GF-D8 (cell line): Measurements from ENCODE around the gene CPNE7.
"Not testable (repeated sequence)": the region's sequence is repeated elsewhere in the genome, so short reads cannot be mapped to it uniquely, and the experiment has no call there.

Source experiments
- DNase-seq: peaks from one replicate; lab custom pipeline; 2025; lab: John Stamatoyannopoulos, UW

The CPNE7 gene

DNA sequence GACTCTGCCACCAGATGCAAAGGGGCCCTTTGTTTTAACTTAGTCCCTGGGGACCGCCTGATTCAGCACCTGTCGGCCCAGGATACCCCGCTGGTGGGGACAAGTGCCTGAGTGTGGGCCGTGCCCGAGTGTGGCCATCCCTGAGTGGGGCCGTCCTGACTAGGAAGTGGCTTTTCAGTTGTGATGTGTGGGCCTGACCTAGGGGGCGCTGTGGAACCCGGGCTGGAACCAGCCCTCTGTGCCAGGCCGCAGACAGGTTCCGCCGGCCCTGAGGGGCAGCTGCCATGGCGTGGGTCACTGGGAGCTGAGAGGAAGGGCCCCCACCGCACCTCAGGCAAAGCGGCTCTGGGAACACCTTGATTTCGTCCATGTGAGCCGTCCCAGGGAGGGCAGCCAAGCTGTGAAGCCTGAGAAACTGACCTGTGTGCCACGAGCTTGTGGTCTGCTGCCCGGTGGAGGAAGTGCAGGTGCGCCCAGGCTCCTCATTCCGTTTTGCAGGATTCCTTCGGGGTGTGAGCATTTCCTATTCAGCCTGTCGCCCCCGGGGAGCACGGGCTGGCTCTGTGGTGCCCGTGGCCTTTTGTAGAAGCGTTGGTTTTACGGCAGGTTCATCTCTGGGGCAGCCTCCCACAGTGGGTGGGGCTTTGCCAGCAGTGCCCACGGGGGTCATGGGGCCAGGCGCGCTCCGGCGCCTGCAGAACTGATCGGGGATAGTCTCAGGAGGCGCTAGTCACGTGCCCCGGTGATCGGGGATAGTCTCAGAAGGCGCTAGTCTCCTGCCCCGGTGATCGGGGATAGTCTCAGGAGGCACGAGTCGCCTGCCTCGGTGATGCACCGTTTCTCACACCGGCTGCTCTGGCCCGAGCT is 9.8 kb upstream of the CPNE7 start:
- DNase-seq = peak; percentile 26

DNA sequence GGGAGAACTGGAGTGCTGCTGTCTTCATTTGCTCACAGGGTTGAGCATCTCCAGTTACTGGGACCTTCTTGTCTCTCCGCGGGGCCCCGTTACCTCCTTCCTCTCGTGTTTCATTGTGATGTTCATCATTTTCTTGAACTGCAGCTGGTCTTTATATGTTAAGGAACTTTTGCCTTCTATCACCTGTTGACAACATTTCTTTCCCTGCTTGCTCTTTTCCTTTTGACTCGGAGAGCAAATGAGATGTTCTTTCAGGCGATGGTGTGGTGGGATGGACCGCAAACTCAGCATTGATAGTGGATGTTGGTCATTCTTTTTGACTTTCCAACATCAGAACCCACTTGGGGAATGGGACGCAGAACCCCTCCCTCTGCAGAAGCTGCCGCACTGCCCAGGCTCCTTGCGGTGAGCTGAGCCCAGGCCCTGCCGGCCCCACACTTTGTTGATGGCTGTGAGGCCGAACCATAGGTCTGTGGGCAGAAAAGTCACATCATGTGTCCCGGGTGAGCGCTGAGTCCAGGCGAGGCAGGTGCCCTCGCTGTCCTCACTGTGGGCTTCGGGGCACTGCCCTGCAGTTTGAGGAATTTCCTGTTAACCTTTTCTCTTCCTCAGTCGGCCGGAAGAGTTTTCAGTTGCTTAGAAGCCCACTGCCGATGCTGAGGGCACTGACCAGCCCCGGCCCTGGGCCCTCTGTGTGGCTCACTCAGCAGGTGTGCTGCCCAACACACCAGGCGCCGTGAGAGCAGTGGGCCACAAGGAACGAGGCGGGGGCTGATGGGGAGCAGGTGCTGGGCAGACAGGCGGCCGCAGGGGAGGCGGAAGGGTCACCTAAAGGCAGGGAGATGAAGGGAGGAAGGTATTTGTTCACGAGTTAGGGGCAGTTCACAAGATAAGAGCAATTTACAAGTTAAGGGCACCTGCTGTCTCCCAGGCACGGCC is 7.6 kb upstream of the CPNE7 start:
- DNase-seq = no peak

DNA sequence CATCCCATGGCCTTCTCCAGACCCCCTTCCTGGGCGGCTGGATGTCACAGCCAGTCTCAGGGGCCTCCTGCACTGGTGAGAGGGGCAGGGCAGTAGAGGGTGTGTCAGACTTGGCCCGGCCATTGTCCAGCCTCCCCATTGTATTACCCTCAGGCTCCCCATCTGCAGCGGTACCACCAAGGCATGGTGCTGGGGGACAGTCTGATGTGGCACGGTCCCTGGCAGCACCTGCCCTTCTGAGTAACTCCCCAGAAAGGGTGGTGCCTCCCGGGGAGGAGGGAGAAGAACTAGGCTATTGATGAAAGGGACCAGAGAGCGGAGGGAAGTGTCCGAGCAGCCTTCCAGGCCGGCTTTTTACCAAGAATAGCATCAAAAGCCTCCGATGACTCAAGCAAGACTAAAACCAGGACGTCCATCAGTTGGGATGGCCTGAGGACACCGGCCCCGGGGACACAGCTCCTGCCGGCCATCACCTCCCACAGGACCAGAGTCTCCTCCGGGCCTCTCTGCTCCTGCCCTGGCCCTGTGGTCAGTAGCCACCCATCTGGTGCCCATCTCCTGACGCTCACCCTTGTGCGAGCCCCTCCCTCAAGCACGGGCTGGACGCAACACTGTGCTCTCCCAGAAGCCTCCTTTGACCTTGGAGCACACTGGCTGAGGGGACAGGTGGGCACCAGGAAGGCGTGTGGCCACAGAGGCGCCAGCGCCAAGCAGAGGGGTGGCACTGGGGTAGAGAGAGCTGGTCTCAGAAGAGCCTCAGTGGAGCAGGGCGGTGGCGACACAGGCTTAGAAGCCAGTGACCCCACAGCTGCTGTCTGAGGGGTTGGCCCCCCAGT is 5.8 kb upstream of the CPNE7 start:
- DNase-seq = no peak

DNA sequence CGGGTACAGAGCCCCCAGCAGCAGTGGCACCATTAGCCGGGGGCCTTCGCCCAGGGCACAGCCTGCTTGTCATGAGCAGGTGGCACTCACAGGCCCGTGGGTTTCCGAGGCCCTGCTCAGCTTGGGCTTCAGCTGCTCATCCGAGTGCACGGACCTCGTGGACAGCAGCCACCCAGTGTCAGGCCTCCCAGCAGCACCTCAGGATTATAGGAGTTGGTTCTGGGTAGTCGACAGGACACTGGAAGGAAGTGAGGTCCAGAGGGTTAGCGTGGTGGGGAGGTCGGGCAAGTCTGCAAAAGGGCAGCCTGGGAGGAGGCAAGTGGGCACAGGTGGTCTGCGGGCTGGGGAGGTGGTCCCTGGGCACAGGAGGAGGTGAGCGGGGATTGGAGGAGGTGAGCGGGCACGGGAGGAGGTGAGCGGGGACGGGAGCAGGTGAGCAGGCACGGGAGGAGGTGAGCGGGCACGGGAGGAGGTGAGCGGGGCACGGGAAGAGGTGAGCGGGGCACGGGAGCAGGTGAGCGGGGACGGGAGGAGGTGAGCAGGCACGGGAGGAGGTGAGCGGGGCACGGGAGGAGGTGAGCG is 5.1 kb upstream of the CPNE7 start:
- DNase-seq = no peak

DNA sequence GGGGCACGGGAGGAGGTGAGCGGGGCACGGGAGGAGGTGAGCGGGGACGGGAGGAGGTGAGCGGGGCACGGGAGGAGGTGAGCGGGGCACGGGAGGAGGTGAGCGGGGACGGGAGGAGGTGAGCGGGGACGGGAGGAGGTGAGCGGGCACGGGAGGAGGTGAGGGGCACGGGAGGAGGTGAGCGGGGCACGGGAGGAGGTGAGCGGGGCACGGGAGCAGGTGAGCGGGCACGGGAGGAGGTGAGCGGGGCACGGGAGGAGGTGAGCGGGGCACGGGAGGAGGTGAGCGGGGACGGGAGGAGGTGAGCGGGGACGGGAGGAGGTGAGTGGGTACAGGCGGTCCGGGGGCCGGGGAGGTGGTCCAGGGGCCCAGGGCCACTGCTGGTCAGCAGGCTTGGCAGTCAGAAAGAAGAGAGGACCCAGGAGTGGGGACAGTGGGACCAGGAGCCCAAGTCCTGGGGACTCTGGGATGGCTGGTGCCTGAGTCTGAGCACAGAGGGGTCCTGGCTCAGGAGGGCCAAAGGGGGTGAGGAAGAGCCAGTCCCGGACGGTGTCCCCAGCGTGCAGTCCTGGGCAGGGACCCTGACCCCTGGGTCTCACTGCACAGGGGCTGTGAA is 4.5 kb upstream of the CPNE7 start:
- DNase-seq = not testable (repeated sequence)

DNA sequence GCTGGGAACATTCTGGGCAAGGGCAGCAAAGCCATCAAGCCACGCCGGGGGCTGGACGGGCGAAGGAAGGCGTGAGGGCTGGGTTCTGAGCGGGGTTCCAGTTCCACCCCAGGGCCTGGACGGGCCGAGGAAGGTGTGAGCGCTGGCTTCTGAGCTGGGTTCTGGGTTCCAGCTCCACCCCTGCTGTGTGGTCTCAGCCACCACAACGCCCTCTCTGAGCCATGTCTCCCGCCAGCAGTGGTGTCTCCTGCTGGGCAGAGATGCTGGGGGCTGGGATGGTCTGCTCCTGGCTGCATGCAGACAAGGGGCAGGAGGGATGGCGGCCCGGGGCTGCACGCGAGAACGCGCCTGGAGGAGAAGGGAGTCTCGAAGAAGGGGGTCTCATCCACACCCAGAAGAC is 3.9 kb upstream of the CPNE7 start:
- DNase-seq = no peak

DNA sequence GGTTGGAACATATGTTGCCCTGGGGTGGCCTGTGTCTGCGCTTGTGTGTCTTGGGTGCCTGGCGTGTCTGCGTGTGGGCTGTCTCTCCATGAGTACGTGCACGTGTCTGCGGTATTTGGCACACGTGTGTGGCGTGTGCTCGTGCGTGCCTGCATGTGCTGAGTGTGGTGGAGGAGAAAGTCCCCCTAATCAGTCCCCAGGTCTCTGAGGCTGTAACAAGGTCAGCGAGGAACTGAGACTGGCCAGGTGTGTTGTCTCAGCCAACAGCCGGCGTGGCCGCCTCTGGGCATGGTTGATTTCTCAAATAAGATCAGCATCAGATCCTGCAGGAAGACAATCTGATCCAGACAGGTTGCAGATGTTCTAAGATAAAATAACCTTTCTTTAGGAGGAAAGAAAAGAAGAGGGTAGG is 3.5 kb upstream of the CPNE7 start:
- DNase-seq = no peak

DNA sequence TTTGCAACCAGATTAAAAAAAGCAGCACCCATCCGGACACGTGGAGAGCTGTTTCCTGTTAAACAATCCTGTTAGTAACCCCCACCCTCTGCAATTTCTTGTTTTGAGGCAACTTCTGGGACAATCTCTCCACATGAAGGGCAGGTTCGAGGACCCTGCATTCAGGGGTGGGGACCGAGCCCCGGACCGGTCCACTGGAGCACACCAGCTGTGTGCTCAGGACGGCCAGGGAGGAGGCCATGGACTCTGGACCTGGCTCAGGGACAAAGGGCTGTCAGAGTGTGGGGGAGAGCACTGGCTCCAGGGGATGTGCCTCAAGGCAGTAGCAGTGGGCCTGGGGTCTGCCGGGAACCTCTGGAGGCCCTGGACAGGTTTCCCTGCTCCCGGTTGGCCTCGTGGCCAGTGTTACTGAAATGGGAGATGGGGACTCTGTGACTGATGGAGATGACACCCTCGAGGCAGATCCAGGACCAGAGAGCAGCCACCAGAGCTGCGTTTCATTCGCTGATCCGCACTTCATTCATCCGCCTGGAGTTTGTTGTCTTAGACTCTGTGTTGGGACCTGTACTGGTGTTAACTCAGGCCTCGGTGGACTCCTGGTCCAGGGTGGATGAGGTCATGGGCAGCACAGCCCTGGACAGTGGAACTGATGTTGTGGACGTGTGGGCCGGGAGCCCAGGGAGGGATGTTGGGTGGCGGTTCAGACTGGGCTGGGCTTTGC is 2.9 kb upstream of the CPNE7 start:
- DNase-seq = no peak

DNA sequence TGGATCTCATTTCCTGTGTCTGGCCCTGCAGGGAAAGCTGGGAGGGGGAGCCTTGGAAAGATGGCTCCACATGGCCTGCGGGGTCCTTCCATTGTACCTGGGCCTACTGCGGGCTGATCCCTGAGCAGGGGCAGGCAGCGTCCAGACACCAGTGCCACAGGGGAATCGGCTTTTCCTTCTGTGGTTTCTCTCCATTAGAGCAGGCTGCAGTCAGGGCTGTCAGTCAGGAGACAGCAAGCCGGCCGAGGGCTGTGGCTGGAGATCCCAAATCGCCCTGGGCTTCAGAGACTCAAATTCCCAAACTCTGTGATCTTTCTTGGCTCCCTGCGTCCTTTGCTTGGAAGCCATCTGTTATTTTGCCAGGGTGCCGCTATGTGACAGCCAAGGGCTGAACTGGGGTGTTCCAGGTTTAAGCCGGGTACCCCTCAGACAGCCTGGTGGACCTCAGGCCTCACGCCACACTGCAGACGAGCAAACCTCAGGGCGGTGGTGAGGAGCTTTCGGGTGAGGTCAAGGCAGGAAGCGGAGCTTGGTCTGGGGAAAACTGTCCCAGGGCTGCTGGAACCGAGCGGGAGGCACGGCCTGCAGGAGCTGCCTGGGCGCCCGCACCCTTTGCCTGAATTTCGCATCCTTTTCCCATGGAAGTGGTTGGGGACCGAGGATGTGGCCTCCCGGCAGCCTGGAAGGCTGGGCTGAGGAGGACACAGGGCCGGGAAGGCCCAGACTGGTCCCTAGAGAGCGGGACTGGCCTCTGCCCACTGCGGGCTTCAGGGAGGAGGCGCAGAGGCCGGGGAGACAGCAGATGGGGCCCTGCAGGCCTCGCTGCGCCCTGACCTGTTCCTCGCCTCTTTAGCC is 1.5 kb upstream of the CPNE7 start:
- no peak for DNase-seq

DNA sequence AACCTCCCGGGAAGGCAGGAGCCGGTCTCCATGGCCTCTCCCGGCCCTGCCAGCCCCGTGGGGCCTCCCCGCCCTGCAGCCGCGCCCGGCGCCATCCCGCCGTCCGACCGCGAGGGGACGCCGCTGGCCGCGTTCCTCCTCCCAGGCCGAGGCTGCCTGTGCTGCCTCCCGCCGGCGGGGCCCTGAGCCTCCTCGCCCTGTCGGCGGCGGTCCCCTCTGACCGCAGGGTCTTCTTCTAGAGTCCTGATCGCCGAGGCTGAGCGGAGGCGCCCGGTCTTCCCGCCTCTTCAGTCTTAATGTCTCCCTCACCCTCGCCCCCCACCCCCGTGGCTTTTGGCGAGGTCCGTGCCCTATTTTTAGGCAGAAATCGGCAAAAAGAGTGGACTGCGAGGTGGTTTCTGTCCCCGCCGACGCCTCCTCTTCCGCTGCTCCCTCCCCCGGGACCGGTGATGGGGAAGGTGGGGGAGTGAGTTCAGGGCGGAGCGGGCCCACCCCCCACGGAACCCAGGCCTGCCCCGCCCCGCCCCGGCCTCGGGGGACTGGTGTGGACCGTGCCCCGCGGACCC is 794 bp upstream of the CPNE7 start:
- DNase-seq = peak; percentile 22

DNA sequence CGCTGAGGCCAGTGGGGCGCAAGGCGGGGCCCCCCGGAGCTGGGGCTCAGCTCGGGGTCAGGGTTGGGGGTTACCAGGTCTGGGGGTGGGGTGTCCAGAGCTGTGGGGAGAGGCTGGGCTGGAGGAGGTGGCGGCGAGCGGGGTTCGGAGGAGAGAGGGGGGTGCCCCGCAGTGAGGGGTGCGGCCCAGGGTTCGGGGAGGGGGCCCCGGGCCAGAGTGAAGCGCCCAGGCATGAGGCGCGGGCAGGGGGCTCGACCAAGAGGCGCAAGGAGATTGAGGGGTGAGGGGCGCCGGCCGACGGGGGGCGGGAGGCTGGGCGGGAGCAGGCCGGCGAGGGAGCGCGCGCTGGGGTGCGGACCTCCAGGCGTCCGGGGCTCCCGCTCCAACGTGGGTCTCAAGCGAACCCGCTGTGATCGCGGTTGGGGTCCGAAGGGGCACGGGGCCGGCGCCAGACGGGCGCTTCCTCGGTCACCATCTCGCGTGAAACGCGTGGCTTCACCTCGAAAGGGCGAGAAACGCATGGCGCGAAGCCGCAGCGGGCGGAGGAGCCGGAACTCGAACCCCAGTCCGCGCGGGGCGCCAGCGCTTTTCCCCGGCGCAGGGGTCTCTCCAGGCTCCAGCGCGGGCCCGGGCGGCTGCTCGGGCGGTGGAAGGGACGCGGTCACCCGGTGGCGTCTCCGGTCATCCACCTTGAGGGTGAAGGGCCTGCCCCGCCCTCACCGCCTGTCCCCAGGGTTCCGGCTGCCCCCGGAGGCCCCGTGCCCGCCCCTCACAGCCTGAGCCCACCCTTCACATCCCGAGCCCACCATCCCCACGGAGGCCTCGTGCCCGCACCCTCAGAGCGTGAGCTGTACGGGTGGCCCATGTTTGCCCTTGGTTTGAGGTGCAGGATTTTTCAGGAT is 846 bp downstream of the CPNE7 start:
- no peak for DNase-seq

DNA sequence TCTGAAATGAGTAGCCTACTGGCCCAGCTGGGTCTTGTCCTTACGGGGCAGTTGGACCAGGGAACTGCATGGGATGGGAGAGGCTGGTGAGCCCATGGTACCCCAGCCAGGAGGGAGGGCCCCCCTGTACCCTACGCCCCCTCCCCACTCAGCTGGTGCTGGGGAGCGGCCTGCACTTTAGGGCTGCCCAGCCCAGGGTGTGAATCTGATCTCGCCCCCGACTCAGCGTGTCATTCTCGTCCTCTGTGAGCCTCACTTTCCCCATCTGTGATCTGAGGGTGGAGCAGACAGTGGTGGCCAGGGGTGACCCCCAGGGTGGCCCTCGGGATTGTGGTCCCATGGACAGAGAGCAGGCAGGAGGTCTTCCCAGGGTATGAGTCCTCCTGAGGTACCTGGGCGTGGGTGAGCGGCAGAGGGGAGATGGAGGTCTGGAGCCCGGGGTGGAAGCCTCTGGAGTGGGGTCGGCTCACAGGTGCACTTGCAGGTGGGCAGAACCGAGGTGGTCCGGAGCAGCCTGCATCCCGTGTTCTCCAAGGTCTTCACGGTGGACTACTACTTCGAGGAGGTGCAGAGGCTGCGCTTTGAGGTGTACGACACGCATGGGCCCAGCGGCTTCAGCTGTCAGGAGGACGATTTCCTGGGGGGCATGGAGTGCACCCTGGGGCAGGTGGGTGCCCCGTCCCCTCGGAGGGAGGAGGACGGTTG is 1.6 kb downstream of the CPNE7 start:
- no peak for DNase-seq

DNA sequence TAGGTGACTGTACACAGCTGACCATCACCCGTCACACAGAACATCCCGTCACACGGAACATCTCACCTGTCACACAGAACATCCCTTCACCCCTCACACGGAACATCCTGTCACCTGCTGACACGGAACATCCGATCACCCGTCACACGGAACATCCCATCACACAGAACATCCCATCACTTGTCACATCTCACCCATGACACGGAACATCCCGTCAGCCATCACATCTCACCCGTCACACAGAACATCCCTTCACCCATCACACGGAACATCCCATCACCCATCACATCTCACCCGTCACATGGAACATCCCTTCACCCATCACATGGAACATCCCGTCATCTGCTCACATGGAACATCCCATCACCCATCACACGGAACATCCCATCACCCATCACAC is 3.8 kb downstream of the CPNE7 start:
- no peak for DNase-seq

DNA sequence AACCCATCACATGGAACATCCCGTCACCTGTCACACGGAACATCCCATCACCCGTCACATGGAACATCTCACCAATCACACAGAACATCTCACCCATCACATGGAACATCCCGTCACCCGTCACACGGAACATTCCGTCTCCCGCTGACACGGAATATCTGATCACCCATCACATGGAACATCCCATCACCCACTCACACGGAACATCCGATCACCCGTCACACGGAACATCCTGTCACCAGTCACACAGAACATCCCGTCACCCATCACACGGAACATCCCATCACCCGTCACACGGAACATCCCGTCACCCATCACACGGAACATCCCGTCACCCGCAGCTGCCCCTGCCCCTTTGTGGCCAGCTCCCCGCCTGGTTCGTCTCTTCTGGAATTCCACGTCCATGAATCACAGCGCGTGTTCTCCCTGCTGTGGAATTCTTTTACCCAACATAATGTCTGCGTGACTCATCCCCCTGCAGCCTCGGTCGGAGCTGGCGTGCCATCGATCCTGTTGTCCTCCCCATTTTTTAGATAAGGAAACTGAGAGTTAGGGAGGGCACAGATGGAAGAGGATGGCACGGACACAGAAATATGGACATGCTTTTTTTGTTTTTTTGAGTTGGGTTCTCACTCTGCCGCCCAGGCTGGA is 5.6 kb downstream of the CPNE7 start:
- no peak for DNase-seq

DNA sequence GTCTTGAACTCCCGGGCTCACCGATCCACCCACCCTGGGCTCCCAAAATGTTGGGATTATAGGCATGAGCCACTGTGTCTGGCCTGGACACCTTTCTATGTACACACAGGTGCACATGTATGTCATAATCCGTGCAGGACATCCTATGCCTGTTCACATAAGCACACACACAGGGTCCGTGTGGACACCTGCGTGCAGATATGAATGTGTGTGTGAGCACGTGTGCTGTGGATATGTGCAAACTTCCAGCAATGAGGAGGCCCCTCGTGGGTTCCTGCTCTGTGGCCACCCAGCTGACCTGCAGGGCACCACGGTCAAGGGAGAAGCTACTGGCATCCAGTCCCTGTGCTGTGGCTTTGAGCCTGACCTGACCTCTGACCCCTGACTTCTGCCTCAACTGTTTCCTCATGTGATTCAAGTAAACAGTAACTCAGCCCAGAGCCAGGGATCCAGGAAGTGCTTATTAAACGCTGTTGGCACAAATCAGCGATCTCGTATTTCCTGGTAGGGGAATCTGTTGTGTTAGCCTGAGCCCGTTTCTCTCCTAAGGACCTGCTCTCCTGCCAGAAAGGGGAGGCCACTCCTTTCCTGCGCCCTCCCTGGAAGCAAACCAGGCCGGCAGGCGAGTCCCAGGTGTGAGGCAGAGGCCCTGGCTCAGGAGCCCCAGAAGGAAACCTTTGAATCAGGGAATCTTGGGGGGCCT is 6.5 kb downstream of the CPNE7 start:
- no peak for DNase-seq

DNA sequence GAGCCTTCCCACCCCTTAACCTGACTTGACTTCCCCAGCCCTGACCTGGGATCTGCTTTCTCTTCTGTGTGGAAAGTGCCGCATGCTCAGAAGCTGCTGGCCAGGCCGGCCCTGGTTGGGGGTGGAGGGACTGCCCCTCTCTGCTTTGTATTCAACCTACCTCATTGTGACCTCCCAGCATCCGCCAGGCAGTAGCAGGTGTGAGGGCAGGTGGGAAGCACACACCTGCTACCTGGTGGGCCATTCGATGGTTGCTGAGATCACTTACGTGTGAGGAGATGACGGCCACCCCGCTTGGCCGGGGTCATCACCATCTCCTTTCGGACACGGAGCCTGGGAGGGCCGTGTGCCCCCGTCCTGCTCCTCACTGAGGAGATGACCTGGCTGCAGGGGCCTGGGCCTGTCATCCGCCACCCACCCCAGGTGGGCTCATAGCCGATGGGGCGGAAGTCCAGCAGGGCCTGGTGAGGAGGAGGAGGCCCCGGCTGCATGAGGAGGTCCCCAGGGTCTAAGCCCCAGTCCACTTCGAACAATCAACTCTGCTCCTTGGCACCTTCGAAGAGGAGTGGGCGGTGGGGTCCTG is 7.1 kb downstream of the CPNE7 start:
- DNase-seq = no peak
